Sciatic nerve (tissue), 2 donors: Measurements from ENCODE around the gene ADGRD2. TPM values are rescaled to one million over a fixed set of nuclear protein-coding genes. Genes with fewer than 3 reads are reported as not detected.
A peak's percentile ranks its signal among the peaks of the same experiment; 100 is the strongest.

ENCODE experiments used
- ATAC-seq: fragments of 200-7000 bp; cut with Tn5 transposase; one replicate; pipeline ENCODE4 v1.9.1; 2020; ENCODE audit warnings: mild to moderate bottlenecking, moderate library complexity
- DNase-seq: peaks from one replicate; pipeline ENCODE4 v3.0.0-alpha.2; 2020; ENCODE audit warnings: low spot score
- intact Hi-C: fragments of 100-400 bp; cut with DNase I; formaldehyde crosslinking; loops from one replicate; pipeline ENCODE4 v1.14.2; 2022
- total RNA-seq: library from RNA; stranded (reverse); fragmentation: NEBNext Ultra II Directional; extraction: Animal tissue kit (Norgen Biotek cat#: 25700); gene quantifications from one replicate; pipeline ENCODE4 v1.2.1, GENCODE V29; 2021
- donor health status: DM: no; HTN: no; CAD: no.
- donor health status: DM: no; HTN: no; CAD: no.

ADGRD2 gene
- total RNA-seq, 1 donor from 2014 or later = not detected

DNA sequence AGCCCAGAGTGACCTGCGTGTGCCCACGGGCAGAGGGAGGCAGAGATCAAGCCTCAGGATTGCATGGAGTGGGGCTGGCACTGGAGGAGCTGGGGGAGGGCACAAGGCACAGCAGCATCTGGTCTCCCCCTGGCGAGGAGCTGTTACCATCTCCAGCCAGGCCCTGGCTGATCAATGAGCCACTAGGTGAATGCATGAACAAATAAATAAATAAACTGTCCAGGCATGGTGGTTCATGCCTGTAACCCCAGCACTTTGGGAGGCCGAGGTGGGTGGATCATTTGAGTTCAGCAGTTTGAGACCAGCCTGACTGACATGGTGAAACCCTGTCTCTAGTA is 20.8 kb upstream of the ADGRD2 start:
- ATAC-seq (no peak), DNase-seq (no peak)
- intact Hi-C loops = loop anchor here (10.0 kb wide), 1 partner anchor 105 kb away; no protein-coding TSS in a partner anchor

DNA sequence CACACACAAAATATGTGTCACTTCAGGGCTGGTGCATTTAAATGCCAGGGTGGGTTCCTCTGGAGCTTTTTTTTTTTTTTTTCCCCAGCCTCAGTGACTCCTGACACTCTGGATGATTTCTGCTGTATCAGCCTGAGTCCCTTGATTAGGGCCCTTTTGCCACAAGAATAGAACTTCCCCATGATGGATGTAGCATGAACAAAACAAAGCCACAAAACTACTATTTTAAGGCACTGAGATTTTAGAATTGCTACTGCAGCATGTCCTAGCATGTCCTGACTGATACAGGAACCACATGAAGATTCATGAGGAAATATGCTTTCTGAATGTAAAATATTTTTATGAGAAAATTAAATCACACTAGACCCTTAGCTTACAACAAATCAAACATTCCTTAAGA is 13.9 kb upstream of the ADGRD2 start:
- DNase-seq (no peak), ATAC-seq (no peak)
- intact Hi-C loops = no loop called here

DNA sequence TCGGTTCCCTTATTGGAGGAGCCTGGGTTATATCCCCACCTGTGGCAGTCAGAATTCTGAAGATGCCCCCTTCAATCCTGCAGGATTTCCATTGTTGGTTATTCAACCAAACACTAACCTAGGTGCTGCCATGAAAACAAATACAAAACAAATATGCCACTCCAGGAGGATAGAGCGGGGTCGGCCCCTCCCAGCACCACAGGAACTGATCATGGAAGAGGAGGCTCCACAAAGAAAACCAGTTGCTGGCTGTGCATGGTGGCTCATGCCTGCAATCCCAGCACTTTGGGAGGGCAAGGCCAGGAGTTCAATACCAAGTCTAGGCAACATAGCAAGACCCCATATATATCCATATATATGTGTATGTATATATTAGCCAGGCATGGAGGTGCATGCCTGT is 13.2 kb upstream of the ADGRD2 start:
- ATAC-seq = no peak
- DNase-seq = no peak

DNA sequence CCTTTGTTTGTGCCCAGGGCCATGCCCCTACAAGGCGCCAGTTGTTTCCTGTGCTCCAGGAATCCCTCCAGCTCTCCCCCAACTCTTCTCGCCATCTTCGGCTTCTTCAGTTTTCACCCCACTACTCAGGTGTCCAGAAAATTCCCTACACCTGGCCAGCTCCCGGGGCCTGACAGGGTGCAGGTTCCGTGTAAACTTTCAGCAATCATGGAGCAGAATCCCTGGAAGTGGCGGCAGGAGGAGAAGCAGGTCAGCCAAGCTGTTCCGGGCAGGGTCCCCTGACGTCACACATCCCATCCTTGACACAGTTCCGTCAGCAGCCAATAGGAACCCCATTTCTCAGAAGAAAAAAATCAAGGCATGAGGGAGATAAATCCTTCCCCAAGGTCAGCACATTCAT is 12.2 kb upstream of the ADGRD2 start:
- peak; percentile 22 for DNase-seq
- ATAC-seq = no peak
- intact Hi-C loops = no loop called here

More for the DNA sequence above, 13.2 kb upstream of the ADGRD2 start:
- intact Hi-C loops = no loop called here

DNA sequence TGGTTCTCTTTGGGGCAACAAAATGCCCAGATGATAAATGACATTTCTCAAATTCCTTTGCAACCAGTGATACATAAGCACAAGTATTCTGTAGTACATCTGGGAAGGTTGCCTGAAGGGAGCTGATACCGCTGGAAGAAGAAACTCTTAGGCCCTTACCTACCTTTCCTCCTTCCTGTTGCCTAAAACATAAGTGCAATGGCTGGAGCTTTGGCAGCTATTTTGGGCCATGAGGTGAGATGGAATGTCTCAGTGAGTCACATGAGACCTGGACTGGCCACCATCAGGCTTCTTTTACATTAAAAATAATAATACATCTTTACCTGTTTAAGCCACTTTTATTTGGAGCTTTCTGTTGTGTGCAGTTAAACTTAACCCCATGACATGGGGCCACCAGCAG is 11.2 kb upstream of the ADGRD2 start:
- no peak for DNase-seq

DNA sequence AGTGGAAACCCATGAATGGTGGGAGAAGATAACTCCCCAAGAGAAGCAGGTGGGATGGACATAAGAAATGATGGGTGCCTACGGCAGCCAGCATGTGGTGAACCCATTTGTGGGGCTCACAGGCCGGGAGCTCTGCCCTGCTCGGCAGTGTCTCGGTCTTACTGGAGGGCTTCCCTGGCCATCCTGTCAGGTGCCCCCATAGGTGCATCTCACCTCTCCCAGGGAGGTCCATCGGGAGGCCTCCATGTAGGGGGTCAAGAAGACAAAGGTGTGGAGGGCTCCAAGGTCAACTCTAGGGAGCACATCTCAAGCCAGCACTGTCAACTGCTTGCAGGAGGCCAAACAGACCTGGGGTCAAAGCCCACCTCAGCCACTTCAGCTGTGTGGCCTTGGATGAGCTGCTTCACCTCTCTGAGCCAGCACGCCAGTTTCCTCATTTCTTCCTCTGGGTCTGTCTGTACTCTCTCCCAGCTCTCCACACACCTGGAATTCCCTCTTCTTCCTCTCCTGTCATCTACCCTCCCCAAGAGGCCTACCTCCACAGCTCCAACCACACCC is 10.5 kb upstream of the ADGRD2 start:
- DNase-seq (peak; percentile 27), ATAC-seq (no peak)
- intact Hi-C loops = no loop called here

More for the DNA sequence above, 11.2 kb upstream of the ADGRD2 start:
- intact Hi-C loops = no loop called here
- no peak for ATAC-seq

DNA sequence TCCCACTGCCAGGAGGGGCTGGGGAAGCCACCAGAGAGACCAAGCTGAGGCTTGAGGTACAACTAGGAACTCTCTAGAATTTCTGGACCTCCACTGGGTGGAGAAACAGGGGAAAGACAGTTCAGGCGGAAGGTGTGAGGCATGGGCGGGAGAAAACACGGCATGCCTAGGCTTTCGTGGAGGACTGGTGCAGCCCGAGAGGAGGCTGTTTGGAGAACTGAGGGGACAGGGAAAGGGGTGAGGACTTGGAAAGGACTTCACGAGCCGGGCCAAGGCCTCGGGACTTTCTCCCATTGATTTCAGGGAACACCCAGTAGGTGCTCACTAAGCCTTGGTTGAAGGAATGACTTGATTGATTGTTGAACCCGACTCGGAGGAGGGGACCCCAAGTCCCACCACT is 9.5 kb upstream of the ADGRD2 start:
- intact Hi-C loops = no loop called here
- DNase-seq (peak; percentile 33), ATAC-seq (no peak)

GRCh38 chr9:124441291-124441690 is 9.0 kb upstream of the ADGRD2 start:
- DNase-seq = no peak
- ATAC-seq = no peak
- intact Hi-C loops = no loop called here

- DNase-seq (no peak), ATAC-seq (no peak)
- intact Hi-C loops = no loop called here
Observed at GRCh38 chr9:124442379-124442778, 7.9 kb upstream of the ADGRD2 start.

DNA sequence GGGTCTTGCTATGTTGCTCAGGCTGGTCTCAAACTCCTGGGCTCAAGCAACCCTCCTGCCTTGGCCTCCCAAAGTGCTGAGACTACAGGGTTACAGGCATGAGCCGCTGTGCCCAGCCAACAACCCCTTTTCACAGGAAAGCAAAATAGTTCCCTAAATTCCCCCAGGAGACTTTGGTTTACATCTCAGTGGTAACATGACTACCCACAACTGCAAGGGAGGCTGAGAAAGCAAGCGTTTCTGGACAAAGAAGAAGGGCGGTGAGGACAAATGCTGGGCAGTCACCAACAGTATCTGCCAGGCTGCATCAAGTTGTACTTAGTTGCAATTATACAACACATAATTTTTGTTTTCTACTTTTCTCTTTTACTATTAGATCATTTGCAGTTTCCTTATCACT is 7.4 kb upstream of the ADGRD2 start:
- ATAC-seq (no peak), DNase-seq (no peak)
- intact Hi-C loops = no loop called here

- DNase-seq = no peak
- intact Hi-C loops = no loop called here
- no peak for ATAC-seq
Observed at GRCh38 chr9:124443625-124444024, 6.6 kb upstream of the ADGRD2 start.

DNA sequence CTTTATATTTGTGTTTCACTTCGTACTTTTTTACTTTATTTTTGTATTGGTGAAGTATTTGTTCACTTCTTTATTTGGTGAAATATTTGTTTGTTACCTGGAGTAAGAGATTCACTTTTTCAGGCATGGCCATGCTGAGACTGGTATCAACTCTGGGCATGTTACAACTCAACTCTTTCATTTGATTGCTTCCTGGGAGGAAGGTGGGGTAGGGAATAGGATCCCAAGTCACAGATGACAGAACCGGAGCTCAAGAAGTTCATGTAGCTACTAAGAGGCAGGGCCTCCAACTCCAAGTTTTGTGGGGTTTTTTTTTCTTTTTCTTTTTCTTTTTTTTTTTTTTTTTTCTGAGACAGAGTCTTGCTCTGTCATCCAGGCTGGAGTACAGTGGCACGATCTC is 6.1 kb upstream of the ADGRD2 start:
- no peak for DNase-seq
- ATAC-seq = no peak
- intact Hi-C loops = no loop called here

GRCh38 chr9:124447297-124447661 is 3.0 kb upstream of the ADGRD2 start:
- ATAC-seq (no peak), DNase-seq (no peak)
- intact Hi-C loops = no loop called here

GRCh38 chr9:124448019-124448418 is 2.2 kb upstream of the ADGRD2 start:
- intact Hi-C loops = no loop called here
- DNase-seq = no peak
- ATAC-seq = peak; percentile 67

DNA sequence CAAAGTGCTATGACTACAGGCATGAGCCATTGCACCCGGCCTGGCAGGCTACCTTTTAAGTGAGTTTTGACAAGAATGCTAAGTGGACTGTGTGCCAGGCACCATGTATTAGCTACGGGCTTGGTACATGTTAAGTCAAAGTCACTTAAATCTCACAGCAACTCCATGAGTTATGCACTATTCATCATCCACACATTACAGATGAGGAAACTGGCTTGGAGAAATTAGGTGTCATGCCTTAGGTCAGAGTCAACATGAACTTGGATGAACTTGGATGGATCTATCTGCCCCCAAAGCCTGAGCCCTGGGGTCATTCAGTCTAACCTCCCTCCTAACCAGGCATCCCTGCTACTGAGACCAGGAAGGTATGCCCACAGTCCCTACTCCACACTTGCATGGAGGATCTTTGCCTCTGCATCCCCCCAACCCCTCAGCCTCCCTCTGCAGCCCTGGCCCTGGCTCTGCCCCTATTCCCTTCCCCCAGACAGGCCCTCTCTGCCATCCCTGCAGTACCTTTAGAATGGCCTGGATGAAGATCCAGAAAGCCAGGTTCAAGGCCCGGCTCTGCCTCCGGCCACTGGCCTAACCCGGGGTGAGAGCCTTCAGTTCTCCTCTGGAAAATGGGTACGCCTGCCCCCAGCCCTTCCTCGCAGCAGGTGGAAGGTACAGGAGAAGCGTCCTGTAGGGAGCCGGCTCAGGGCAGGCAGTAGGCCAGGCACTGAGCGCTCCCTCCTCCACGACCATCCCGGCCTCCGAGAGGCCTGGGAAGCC is 685 bp upstream of the ADGRD2 start:
- intact Hi-C loops = no loop called here
- ATAC-seq (no peak), DNase-seq (no peak)

GRCh38 chr9:124450931-124451661 is 845 bp downstream of the ADGRD2 start:
- no peak for ATAC-seq
- intact Hi-C loops = no loop called here
- no peak for DNase-seq

DNA sequence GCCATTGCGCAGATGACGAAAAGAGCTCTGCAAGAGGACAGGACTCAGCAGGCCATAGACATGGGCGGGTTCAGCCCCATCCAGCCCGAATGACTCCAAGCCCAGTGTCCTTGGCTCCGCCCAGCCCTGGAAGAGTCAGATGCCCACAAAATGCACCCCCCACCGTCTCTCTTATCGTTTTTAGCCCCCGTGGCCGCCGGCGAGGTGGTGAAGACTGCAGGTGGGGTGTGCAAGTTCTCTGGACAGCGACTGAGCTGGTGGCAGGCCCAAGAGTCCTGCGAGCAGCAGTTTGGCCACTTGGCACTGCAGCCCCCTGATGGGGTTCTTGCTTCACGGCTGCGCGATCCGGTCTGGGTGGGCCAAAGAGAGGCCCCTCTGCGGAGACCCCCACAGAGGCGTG is 2.1 kb downstream of the ADGRD2 start:
- ATAC-seq = no peak
- DNase-seq = no peak

DNA sequence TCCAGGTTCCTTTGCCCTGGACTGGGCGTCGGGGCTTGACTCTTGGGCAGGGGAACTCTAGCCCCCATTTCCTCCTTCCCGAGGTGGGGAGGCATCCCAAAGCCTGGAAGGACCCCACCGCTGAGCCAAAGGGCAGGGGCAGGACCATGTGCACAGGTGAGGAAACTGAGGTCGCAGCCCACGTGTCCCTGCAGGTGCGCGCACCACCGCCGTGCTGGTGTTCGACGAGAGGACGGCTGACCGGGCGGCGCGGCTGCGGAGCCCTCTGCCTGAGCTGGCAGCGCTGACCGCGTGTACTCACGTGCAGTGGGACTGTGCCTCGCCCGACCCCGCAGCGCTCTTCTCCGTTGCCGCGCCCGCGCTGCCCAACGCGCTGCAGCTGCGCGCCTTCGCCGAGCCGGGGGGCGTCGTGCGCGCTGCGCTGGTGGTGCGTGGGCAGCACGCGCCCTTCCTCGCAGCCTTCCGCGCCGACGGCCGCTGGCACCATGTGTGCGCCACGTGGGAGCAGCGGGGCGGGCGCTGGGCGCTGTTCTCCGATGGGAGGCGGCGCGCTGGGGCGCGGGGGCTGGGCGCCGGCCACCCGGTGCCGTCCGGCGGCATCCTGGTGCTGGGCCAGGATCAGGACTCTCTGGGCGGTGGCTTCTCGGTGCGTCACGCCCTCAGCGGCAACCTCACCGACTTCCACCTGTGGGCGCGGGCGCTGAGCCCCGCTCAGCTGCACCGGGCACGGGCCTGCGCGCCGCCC is 2.8 kb downstream of the ADGRD2 start:
- ATAC-seq = no peak
- intact Hi-C loops = no loop called here
- DNase-seq = no peak

More for the DNA sequence above, 2.1 kb downstream of the ADGRD2 start:
- intact Hi-C loops = no loop called here

DNA sequence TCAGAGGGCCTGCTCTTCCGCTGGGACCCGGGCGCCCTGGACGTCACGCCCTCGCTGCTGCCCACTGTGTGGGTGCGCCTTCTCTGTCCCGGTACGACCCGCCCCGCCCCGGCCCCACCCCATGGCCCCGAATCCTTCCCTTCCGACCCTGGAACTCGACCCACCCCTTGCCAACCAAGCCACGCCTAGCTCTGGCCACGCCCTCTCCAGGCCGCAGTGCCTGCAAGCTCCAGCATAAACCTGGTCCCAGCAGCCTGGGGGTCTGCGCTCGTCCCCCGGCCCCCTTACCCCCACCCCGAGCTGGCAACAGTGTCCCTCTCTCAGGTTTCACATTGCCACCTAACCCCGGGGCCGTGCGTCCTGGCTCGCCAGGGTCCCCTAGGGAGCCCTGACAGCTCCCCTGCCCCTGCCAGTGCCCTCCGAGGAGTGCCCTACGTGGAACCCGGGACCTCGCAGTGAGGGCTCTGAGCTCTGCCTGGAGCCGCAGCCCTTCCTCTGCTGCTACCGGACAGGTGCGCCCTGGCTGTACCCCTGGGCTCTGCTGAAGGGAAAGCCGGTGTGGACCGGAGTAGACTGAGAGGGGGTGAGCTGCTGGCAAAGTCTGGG is 3.4 kb downstream of the ADGRD2 start:
- ATAC-seq (no peak), DNase-seq (no peak)
- intact Hi-C loops = no loop called here
